Superior temporal gyrus (tissue), 1 donor: ENCODE measurements around the gene PCDH10.

ENCODE experiments used
- DNase-seq: peaks from one replicate; pipeline ENCODE4 v3.0.0-alpha.2; 2016; ENCODE audit errors: extremely low spot score

Gene PCDH10

DNA sequence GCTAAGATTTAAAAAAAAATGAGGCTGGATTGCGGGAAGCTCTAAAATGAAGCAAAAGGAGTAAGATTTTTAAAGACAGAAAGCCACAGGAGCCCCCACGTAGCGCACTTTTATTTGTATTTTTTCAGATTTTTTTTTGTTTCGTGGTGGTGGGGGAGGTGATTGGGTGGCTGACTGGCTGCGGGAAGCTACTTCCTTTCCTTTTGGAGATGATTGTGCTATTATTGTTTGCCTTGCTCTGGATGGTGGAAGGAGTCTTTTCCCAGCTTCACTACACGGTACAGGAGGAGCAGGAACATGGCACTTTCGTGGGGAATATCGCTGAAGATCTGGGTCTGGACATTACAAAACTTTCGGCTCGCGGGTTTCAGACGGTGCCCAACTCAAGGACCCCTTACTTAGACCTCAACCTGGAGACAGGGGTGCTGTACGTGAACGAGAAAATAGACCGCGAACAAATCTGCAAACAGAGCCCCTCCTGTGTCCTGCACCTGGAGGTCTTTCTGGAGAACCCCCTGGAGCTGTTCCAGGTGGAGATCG lies 908 bp downstream of the PCDH10 start:
- DNase-seq, result peak; percentile 53

GRCh38 chr4:133150486-133151340 lies 1.6 kb downstream of the PCDH10 start:
- DNase-seq, result peak; percentile 65

DNA sequence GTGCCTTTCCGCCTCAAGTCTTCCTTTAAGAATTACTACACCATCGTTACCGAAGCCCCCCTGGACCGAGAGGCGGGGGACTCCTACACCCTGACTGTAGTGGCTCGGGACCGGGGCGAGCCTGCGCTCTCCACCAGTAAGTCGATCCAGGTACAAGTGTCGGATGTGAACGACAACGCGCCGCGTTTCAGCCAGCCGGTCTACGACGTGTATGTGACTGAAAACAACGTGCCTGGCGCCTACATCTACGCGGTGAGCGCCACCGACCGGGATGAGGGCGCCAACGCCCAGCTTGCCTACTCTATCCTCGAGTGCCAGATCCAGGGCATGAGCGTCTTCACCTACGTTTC lies 2.2 kb downstream of the PCDH10 start:
- peak; percentile 84 for DNase-seq

DNA sequence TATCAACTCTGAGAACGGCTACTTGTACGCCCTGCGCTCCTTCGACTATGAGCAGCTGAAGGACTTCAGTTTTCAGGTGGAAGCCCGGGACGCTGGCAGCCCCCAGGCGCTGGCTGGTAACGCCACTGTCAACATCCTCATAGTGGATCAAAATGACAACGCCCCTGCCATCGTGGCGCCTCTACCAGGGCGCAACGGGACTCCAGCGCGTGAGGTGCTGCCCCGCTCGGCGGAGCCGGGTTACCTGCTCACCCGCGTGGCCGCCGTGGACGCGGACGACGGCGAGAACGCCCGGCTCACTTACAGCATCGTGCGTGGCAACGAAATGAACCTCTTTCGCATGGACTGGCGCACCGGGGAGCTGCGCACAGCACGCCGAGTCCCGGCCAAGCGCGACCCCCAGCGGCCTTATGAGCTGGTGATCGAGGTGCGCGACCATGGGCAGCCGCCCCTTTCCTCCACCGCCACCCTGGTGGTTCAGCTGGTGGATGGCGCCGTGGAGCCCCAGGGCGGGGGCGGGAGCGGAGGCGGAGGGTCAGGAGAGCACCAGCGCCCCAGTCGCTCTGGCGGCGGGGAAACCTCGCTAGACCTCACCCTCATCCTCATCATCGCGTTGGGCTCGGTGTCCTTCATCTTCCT lies 2.7 kb downstream of the PCDH10 start:
- DNase-seq, result peak; percentile 73

- DNase-seq, result peak; percentile 64
These were observed 3.3 kb downstream of the PCDH10 start for GRCh38 chr4:133152330-133152821.

- peak; percentile 84 for DNase-seq
These were observed 3.9 kb downstream of the PCDH10 start for GRCh38 chr4:133152831-133153481.

- peak; percentile 89 for DNase-seq
These were observed 5.6 kb downstream of the PCDH10 start for GRCh38 chr4:133154725-133155124.

DNA sequence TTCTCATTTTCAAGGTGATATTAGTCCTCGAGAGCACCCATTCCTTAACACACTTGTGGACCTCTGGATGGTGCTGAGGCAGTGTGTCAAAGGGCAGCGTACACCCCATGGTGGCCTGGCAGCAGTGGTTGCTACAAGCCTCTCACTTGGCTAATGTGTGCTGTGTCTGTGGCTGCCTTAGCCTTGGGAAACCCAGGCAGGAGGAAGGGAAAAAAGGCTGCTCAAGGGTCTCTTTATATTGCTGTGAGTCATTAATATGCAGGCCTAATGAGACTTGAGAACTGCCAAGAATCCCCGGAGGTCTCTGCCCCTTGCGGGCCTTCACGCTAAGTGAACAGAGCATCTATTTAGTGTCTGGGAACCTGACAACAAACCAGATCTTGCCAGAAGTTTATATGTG lies 7.0 kb downstream of the PCDH10 start:
- peak; percentile 84 for DNase-seq

DNA sequence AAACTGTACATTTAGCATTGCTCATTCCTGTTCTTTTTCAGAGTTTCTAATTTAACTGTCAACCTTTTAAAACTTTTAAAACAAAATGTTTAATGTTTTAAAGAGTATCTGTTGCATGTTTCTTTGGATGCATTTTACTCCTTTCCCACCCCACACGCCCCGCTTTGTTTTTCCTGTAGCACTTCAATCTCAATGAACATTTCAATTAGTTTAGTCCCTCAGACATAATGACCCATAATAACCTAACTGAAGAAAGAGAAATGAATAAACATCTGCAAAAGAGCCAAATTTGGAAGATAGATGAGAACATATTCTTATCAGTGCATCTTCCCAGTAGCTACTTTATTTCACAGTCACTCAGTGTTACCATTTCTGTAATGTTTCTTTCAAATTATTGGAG lies 7.5 kb downstream of the PCDH10 start:
- peak; percentile 81 for DNase-seq

GRCh38 chr4:133157460-133158160 lies 8.5 kb downstream of the PCDH10 start:
- DNase-seq, result peak; percentile 82

- peak; percentile 67 for DNase-seq
These were observed 11.8 kb downstream of the PCDH10 start for GRCh38 chr4:133160853-133161252.

GRCh38 chr4:133161570-133162295 lies 12.6 kb downstream of the PCDH10 start:
- peak; percentile 75 for DNase-seq

GRCh38 chr4:133162941-133163340 lies 13.8 kb downstream of the PCDH10 start:
- peak; percentile 85 for DNase-seq

DNA sequence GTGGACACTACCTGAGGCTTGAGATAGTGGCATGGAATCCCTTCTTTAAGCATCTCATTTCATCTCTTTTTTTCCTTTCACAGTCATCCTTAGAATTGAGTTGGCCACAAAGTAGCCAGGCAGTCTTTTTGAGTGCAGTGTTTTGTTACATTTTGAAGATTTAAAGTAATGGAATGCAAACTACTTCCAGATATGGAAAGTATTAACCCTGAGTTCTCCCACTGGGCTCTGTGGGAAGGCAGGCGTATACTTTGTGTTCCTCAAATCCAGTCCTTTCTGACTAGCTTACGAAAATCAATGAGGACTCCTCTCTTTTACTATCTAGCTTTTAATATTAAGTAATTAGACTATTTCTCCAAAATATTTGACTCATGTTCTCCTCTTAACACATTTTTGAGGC lies 29.9 kb downstream of the PCDH10 start:
- no peak for DNase-seq

GRCh38 chr4:133186210-133186609 lies 37.1 kb downstream of the PCDH10 start:
- DNase-seq, result peak; percentile 27

GRCh38 chr4:133186845-133187244 lies 37.8 kb downstream of the PCDH10 start:
- DNase-seq, result no peak

- DNase-seq, result no peak
These were observed 39.5 kb downstream of the PCDH10 start for GRCh38 chr4:133188433-133189146.

DNA sequence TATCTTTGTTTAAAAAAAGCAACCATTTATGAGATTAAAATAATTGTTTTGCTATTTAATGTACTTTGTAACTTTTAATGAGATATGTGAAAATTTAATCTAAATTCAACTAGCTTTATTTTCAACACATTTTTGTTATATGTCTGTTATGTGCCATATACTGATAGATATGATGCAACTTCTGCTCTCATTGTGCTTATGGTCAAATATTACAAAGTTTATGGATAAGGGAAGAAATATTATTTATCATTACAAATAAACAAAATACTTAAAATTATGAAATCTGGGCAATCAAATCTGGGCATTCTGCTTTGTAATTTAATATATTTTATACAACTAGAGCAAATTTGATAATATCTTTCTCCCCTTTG lies 40.0 kb downstream of the PCDH10 start:
- no peak for DNase-seq

- no peak for DNase-seq
These were observed 41.0 kb downstream of the PCDH10 start for GRCh38 chr4:133190098-133190497.

GRCh38 chr4:133208694-133209285 lies 59.7 kb downstream of the PCDH10 start:
- no peak for DNase-seq
